CD4-positive, alpha-beta T cell treated with Interleukin-21 for 1 hour (primary cell): ENCODE results near the gene TRPC6.
"Not testable (repeated sequence)": the region's sequence is repeated elsewhere in the genome, so short reads cannot be mapped to it uniquely, and the experiment has no call there.

Source experiments
- DNase-seq: peaks from one replicate; pipeline ENCODE4 v3.0.0-alpha.2; 2020

The TRPC6 gene

DNA sequence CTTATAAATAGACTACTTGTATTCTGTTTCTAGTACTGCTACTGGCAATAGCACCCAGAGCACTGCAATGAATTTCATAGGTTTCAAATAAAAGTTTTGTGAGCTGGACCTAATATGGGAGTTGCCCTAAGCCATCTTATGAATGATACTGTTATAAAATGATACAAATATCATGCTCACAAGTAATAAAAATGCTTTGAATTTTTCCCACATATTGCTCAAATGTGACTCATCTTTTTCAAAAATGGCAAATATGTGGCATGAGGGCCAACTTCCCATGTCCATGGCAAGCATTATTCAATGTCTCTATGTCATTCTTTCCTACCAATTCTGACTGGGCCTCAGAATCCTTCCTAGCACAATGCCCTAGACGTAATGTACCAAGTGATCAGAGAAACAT, 137.6 kb downstream of the TRPC6 start:
- DNase-seq = no peak

DNA sequence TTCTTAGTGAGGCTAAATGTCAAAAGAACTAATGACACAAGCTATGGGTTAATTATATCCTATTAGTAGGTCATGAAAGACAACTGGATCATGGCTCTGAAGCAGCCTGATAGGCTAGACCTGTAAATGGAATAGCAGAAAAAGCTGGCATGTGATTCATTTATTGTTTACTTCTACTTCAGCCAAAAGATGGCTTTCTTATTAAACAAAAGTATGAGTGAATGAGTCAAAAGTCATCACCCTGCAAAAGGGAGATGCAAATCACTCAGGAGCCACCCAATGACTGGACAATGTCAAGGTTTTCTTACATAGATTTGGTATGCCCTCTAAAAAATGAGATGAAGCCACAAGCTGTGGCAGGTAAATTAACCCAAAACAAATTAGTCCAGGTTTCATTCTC, 138.0 kb downstream of the TRPC6 start:
- no peak for DNase-seq

DNA sequence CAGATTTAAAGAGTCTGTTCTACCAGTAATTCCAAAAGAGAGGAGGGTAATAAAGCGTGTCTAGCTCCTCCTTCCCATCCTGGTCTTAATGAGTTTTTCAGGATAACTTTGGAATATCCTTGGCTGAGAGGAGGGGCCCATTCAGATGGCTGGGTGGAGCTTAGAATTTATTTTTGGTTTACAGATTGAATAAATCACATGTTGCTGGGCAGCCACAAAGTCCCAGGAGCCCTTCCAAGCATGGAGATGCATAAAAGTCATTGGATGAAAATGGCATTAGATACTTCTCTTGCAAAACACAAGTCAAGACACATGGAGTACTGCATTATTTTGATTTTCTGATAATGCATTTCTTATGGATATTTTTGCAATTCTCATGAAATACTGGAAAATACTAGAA, 139.0 kb downstream of the TRPC6 start:
- no peak for DNase-seq

- DNase-seq = no peak
Measured at GRCh38 chr11:101444164-101444563, 139.6 kb downstream of the TRPC6 start.

- DNase-seq = no peak
Measured at GRCh38 chr11:101442936-101443521, 140.8 kb downstream of the TRPC6 start.

GRCh38 chr11:101442171-101442570, 141.6 kb downstream of the TRPC6 start:
- DNase-seq = no peak

DNA sequence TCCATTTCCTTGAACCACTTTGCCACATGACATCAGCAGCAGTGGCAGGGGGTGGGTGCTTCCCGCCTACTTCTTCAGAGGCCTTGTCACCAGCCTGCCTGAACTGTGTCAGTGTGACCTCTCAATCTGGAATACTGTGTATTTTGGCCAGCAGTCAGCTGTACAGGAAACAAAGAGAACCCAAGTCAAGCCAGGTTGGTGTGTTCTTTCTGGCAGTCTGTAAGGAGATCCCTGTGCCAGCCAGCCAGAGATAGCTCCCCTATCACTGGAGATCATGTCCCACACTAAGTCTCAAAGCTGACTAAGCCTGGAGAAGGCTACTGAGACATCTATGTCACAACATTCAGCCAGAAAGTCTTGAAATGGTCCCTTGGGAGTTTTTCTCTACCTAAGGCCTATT, 142.1 kb downstream of the TRPC6 start:
- DNase-seq = no peak

GRCh38 chr11:101439488-101439887, 144.3 kb downstream of the TRPC6 start:
- DNase-seq = no peak

DNA sequence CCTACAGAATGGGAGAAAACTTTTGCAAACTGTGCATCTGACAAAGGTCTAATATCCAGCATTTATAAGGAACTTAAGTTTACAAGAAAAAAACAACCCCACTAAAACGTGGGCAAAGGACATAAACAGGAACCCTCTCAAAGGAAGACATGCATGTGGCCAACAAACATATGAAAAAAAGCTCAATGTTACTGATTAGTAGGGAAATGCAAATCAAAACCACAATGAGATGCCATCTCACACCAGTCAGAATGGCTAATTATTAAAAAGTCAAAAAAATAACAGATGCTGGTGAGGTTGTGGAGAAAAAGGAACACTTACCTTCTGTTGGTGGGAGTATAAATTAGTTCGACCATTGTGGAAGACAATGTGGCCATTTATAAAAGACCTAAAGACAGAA, 145.1 kb downstream of the TRPC6 start:
- DNase-seq = not testable (repeated sequence)

- DNase-seq = no peak
Measured at GRCh38 chr11:101438126-101438525, 145.7 kb downstream of the TRPC6 start.

- no peak for DNase-seq
Measured at GRCh38 chr11:101436511-101437142, 147.2 kb downstream of the TRPC6 start.

- no peak for DNase-seq
Measured at GRCh38 chr11:101435408-101435973, 148.3 kb downstream of the TRPC6 start.

DNA sequence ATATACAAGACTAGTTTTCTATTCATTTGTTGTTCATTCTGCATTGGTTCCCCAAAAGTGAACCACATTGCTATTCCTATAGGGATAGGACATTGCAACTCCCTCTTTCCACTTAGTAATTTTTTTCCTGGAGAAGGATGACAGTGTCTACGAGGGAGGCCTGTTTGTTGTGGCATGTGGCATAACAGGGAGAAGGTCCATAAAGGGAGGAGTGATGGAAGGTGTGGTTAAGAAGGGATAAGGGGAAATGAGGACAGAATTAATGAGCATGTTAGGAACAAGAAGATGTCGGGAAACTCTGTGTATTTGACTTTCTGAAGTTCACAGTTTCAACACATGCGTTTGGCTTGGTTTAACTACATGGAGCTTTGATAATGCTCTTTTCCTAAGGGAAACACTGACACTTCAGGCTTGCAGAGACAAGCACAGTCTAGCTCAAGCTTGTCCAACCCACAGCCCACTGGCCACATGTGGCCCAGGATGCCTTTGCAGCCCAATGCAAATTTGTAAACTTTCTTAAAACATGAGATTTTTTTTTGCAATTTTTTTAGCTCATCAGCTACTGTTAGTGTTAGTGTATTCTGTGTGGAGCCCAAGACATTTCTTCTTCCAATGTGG, 149.7 kb downstream of the TRPC6 start:
- no peak for DNase-seq

DNA sequence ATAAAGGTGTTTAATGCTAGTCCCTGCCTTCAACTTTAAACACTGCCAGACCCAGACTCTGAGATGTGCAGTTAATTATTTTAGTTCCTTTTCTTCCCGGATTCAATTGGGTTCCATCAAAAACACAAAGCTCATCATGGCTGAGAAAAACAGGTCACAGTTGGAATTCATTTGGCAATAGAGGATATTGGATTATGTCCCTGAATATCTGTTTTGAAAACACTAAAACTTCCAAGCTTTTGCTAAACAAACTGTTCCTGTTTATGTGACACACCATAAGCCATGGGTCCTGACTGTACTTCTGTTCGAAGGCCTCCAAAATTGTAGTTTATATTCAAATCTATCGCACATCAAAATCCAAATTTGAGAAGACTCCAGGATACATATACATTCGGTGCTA, 150.7 kb downstream of the TRPC6 start:
- no peak for DNase-seq

- no peak for DNase-seq
Measured at GRCh38 chr11:101429703-101430540, 153.9 kb downstream of the TRPC6 start.

- no peak for DNase-seq
Measured at GRCh38 chr11:101428918-101429317, 154.9 kb downstream of the TRPC6 start.

DNA sequence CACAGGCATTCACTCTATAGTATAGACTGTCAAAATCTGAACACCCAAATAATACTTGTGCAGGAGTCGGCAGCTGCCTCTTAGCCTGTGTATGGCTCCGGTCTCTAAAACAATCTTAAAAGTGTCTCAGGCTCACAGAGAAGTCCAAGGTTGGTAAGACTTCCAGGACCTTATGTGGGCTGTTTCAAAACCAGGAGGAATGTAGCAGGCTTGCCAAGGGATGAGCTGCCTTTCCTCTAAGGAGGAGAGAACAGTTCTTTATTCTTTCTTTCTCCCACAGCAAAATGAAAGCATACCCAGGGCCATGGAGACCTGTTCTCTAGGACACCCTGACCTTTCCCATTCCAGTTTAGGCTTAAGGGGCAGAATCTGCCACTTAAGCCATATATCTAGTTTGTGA, 176.5 kb downstream of the TRPC6 start:
- DNase-seq = no peak
